Memory B cell (primary cell): ENCODE results near the gene SYT2.

ENCODE experiments used
- ATAC-seq: fragments of 150-1000 bp; cut with Tn5 transposase; 2 replicates; pipeline ENCODE4 v1.10.0; 2021; ENCODE audit warnings: low read depth, mild to moderate bottlenecking, moderate library complexity
- DNase-seq, 2 donors: peaks; one replicate each; pipeline ENCODE4 v3.0.0; 2022; ENCODE audit warnings: low spot score in 2 of 2
- H3K27ac Mint-ChIP-seq: one replicate; pipeline ENCODE4 v1.8.0; 2022; ENCODE audit warnings: mild to moderate bottlenecking, moderate library complexity, mixed read lengths
- H3K27me3 Mint-ChIP-seq: one replicate; pipeline ENCODE4 v1.8.0; 2022; ENCODE audit warnings: mixed read lengths
- H3K36me3 Mint-ChIP-seq: one replicate; pipeline ENCODE4 v1.8.0; 2022; ENCODE audit warnings: mild to moderate bottlenecking, mixed read lengths
- H3K4me1 Mint-ChIP-seq: one replicate; pipeline ENCODE4 v1.8.0; 2022; ENCODE audit warnings: mixed read lengths
- H3K4me3 Mint-ChIP-seq: one replicate; pipeline ENCODE4 v1.8.0; 2022; ENCODE audit warnings: mild to moderate bottlenecking, moderate library complexity, mixed read lengths
- H3K9me3 Mint-ChIP-seq: one replicate; pipeline ENCODE4 v1.8.0; 2022; ENCODE audit warnings: mixed read lengths

SYT2 gene

DNA sequence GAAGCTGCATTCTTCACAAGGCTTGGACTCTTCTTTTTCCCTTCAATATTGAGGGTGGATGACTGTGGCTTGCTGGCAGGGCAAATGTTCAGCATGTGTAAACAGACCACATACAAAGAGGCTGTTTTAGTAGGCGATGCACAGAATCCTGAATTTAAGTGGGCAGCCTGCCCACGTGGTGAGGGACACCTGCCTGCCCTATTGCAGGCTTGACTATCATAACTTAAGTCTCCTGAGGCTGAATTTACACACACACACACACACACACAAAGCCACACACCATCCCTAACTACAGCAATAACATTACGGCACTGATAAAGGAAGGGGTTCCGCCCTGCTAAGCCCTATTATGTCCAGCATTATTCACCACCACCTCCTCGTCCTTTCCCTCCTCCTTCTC is 15.9 kb downstream of the SYT2 start:
- peaks cover 2% of the 10 kb centered on the region for H3K36me3 Mint-ChIP-seq
- H3K4me1 Mint-ChIP-seq: no peaks in the 10 kb centered on the region
- DNase-seq (no peak), ATAC-seq (no peak)
- H3K27me3 Mint-ChIP-seq: peaks cover 44% of the 10 kb centered on the region
- no peak overlapping the region for H3K27ac Mint-ChIP-seq
- H3K4me3 Mint-ChIP-seq: no peak overlapping the region
- H3K9me3 Mint-ChIP-seq: peaks cover 2% of the 10 kb centered on the region

DNA sequence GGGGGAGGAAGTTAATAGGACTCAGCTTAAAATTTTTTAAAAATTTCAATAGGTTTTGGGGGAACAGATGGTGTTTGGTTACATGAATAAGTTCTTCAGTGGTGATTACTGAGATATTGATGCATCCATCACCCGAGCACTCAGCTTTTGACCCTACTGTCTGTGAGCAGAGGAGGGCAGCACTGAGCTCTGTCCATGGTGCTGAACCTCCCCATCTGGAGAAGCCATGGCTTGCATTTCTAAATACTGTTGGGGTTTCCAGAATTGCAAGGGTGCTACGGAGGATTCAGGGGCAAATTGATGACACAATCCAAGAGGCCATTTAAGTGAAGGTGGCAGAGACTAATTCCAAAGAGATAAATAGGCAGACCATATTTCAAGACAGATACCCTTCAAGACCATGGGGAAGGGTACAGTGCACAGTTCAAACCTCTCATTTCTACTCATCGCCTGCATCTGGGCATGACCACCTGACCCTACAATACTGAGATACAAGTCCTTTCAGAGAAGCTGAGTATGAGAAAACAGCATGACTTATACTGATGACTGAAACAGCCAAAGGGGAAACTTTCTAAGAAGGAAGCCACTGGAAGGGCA is 17.2 kb downstream of the SYT2 start:
- peak; percentile 59 to 63 for DNase-seq
- peaks cover 2% of the 10 kb centered on the region for H3K9me3 Mint-ChIP-seq
- peak overlapping the region; percentile 41 for H3K27ac Mint-ChIP-seq
- no peak overlapping the region for H3K4me3 Mint-ChIP-seq
- peak; percentile 78 for ATAC-seq
- H3K4me1 Mint-ChIP-seq: no peaks in the 10 kb centered on the region
- H3K36me3 Mint-ChIP-seq: peaks cover 2% of the 10 kb centered on the region
- peaks cover 49% of the 10 kb centered on the region for H3K27me3 Mint-ChIP-seq

DNA sequence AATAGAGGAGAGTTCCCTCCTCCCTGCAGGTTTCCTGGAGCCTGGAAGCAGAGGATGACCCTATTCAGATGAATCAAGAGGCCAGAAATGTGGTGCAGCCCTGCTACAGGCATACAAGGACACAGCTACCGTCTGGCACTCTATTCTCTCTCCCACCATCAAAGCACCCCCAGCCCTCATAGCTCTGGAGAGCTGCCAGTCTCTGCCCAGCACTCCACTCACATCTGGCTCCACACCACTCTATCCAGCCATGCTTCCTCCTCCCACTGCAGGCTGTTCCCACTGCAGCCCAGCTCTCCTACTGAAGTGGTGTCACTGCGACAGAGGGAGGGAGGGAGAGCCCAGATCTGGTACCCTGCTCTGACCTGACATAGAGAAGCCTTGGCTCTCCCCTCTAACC is 18.4 kb downstream of the SYT2 start:
- Mint-ChIP-seq H3K4me1 (no peaks in the 10 kb centered on the region), H3K4me3 (no peak overlapping the region), H3K9me3 (peaks cover 2% of the 10 kb centered on the region), H3K27me3 (peaks cover 52% of the 10 kb centered on the region), H3K36me3 (peaks cover 2% of the 10 kb centered on the region), H3K27ac (no peak overlapping the region)
- no peak for DNase-seq
- no peak for ATAC-seq

DNA sequence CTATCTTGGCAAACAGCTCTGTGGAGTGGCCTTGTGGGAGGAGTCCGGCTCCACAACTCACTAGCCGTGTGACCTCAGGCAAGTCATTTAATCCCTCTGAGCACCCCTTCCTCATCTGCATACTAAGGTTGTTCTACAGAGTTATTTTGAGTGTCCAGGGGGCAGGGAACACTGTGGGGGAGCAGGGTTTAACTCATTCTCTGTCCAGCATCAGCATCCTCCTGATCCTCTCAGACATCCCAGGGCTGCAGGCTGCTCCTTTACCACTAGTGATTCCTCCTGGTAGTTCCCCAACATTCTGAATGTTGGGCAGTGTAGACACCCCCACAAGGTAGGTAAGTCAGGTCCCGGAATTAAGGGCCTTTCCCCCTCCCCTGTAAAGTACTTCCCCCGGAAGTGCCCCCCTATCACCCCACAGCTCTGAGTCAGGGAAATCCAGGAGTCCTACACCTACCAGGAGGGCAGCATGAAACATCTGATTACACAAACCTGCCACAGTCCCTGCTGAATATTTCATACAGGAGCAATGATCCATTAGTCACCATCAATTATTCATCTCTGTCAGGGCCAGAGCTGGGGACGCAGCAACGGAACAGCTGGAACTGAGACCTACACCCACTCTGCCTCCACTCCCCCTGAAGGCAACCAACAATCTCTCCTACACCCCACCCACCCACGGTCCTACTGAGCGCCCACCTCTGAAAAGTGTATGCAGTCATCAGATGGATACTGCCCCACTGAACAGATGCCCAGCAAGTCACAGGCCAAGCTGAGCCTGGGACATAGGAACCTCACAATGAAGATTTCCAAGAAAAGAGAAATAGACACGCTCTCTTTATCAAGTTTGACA is 20.5 kb downstream of the SYT2 start:
- Mint-ChIP-seq H3K9me3 (peaks cover 2% of the 10 kb centered on the region), H3K36me3 (peaks cover 2% of the 10 kb centered on the region), H3K4me1 (no peaks in the 10 kb centered on the region), H3K27me3 (peaks cover 40% of the 10 kb centered on the region), H3K4me3 (no peak overlapping the region), H3K27ac (no peak overlapping the region)
- DNase-seq (no peak), ATAC-seq (no peak)

DNA sequence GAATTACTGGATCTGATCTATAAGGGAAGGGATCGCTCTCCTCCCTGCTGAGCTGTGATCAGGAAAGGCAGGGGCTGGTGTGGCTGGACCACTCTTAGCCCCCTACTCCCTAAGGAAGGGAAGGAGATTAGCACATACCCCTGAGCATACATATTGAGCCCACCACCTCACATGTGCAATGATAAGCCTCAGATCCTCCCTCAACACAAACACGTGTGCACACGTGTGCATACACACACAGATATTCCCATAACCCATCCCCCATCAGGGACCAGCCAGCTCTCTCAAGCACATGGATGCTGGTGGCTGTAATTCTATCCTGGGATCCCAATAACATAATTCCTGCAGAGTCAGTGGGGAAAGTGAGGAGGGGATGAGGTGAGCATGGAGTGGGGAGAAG is 21.2 kb downstream of the SYT2 start:
- Mint-ChIP-seq H3K9me3 (peaks cover 2% of the 10 kb centered on the region), H3K4me3 (no peak overlapping the region), H3K27me3 (peaks cover 39% of the 10 kb centered on the region), H3K27ac (no peak overlapping the region), H3K4me1 (no peaks in the 10 kb centered on the region), H3K36me3 (peaks cover 2% of the 10 kb centered on the region)
- ATAC-seq: no peak
- DNase-seq: no peak

DNA sequence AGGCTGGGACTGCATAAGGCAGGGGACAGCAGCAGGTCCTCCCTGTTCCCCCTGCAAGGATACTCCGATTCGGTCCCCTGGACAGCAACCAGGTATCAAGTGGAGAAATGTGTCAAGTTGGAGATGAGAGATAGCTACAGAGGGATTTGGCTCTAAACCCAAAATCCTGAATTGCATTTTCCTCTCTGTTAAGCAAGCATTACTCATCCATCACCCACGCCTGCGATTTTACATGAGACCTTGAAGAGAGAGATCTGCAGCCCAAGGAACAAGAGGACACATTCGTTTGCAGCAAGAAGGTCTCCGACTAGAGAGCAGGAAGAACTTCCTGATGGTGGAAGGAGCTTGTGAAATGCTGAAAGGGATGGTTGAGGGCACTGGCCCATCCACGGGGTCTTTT is 21.9 kb downstream of the SYT2 start:
- peaks cover 2% of the 10 kb centered on the region for H3K9me3 Mint-ChIP-seq
- DNase-seq: no peak
- ATAC-seq: no peak
- no peak overlapping the region for H3K4me3 Mint-ChIP-seq
- peaks cover 40% of the 10 kb centered on the region for H3K27me3 Mint-ChIP-seq
- H3K27ac Mint-ChIP-seq: no peak overlapping the region
- peaks cover 2% of the 10 kb centered on the region for H3K36me3 Mint-ChIP-seq
- no peaks in the 10 kb centered on the region for H3K4me1 Mint-ChIP-seq

DNA sequence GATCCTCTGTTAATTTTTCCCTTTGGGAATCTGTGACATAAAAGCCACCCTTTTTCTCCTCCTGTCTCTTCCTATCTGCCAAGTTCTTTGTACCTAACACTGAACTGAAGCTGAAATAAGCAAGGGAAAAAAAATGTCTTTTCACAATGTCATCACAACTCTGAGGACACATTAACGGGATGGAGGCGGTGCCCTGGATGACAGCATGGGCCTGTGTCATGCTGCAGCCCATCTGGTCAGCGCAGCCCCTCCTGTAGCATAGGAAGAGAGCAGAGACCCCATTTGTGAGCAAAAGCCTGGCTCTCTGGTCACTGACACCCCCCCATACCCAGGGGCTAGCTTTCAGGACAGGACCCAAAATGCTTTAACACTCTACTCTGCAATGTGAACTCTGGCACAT is 22.5 kb downstream of the SYT2 start:
- H3K27me3 Mint-ChIP-seq: peaks cover 39% of the 10 kb centered on the region
- no peak overlapping the region for H3K27ac Mint-ChIP-seq
- DNase-seq: no peak

DNA sequence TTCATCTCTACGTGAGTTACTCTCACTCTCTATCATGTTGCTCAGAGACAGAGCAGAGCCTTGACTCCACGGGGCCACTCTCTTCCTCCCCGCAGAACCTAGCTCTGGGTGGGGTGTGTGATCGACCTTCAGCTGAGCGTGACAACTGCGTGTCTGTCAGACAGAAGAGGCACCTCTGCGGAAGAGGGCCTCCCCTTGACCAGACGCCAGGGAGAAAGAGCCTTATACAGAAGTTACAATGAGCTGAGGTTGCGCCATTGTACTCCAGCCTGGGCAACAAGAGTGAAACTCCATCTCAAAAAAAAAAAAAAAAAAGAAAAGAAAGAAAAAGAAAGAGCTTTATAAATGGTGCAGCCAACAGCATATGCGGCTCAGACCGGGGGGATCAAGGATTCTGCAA is 22.9 kb downstream of the SYT2 start:
- H3K27me3 Mint-ChIP-seq: peaks cover 42% of the 10 kb centered on the region
- no peak for ATAC-seq
- no peaks in the 10 kb centered on the region for H3K36me3 Mint-ChIP-seq
- no peak for DNase-seq
- H3K4me1 Mint-ChIP-seq: no peaks in the 10 kb centered on the region
- no peak overlapping the region for H3K4me3 Mint-ChIP-seq
- H3K27ac Mint-ChIP-seq: no peak overlapping the region
- no peaks in the 10 kb centered on the region for H3K9me3 Mint-ChIP-seq

More for the DNA sequence above, 22.5 kb downstream of the SYT2 start:
- no peak overlapping the region for H3K4me3 Mint-ChIP-seq
- H3K9me3 Mint-ChIP-seq: no peaks in the 10 kb centered on the region
- ATAC-seq: no peak
- H3K36me3 Mint-ChIP-seq: no peaks in the 10 kb centered on the region
- no peaks in the 10 kb centered on the region for H3K4me1 Mint-ChIP-seq

DNA sequence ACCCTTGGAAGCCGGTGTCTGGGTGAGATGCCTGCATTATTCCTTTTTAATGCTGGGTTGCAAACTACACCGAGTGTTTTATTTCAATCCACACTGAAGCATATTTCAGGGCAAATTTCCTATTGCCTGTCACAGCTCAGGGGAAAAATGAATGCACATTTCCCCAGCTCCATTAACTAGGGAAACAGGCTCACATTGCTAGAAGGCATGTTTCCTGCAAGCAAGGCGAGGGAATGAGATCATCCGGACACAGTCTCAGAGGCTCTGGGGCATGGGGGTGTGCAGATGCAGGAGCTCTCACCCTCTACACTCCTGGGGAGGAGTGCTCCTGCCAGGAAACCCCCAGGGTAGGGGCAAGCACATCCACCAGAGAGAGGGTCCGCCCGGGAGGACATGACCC is 24.6 kb downstream of the SYT2 start:
- no peaks in the 10 kb centered on the region for H3K4me1 Mint-ChIP-seq
- no peaks in the 10 kb centered on the region for H3K36me3 Mint-ChIP-seq
- ATAC-seq (no peak), DNase-seq (no peak)
- no peaks in the 10 kb centered on the region for H3K9me3 Mint-ChIP-seq
- peaks cover 39% of the 10 kb centered on the region for H3K27me3 Mint-ChIP-seq
- no peak overlapping the region for H3K4me3 Mint-ChIP-seq
- no peak overlapping the region for H3K27ac Mint-ChIP-seq

DNA sequence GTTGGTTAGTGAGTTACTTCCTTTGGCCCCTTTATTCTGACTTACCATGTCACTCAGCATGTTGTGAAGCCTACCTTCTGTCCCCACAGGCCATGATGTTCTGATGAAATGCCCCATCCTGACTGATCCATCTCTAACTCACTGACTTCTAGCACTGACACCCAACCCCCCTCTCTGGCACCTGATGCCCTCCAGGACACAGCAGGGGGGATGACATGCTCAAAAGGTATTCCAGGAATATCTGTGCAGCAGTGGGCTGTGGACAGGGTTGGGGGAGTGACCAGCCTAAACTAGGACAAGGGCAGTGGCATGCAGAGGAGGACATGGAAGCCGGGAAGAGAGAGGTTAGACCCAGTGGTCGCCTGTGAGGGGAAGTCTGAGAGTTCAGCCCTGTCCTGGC is 25.5 kb downstream of the SYT2 start:
- Mint-ChIP-seq H3K36me3 (peaks cover 1% of the 10 kb centered on the region), H3K27me3 (peaks cover 36% of the 10 kb centered on the region)

DNA sequence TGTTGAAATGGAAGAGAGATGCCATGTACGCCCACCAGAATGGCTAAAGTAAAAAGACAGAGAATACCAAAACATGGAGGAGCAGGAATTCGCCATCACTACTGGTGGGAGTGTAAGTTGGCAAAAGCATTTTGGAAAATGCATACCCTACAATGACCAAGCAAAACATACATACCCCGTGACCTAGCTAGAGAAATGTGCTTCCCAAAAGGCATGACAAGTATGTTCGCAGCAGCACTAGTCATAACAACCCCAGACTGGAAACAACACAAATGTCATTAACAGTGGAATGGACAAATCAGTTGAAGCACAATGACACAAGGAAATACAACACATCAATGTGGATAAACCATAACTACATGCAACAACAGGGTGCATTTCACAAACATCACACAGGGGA is 27.2 kb downstream of the SYT2 start:
- Mint-ChIP-seq H3K27ac (no peak overlapping the region), H3K27me3 (peaks cover 39% of the 10 kb centered on the region), H3K36me3 (peaks cover 8% of the 10 kb centered on the region), H3K4me1 (no peaks in the 10 kb centered on the region), H3K4me3 (no peak overlapping the region), H3K9me3 (peaks cover 4% of the 10 kb centered on the region)
- DNase-seq (no peak), ATAC-seq (no peak)

More for the DNA sequence above, 25.5 kb downstream of the SYT2 start:
- H3K9me3 Mint-ChIP-seq: no peaks in the 10 kb centered on the region
- no peaks in the 10 kb centered on the region for H3K4me1 Mint-ChIP-seq
- no peak overlapping the region for H3K4me3 Mint-ChIP-seq
- ATAC-seq (no peak), DNase-seq (no peak)
- H3K27ac Mint-ChIP-seq: no peak overlapping the region

DNA sequence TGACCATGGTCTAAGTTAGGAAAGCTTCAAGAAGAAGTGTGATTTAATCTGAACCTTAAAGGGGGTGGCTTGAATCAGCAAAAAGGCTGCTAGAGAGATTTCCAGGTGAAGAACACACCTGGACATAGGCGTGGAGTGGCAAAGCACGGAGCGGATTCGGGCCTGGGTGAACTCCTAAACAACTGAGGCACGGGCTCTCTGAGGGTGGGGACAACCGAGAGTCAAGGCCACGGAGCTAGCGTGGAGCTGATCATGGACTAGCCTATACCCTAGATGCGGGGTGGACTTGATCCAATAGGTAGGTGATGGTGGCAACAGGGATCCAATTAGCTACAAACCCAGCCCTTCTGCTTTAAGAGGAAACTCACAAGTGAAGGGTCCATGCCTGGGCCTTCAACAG is 27.8 kb downstream of the SYT2 start:
- no peak overlapping the region for H3K4me3 Mint-ChIP-seq
- no peak overlapping the region for H3K27ac Mint-ChIP-seq
- peaks cover 38% of the 10 kb centered on the region for H3K27me3 Mint-ChIP-seq
- H3K36me3 Mint-ChIP-seq: peaks cover 8% of the 10 kb centered on the region
- DNase-seq (no peak), ATAC-seq (no peak)
- no peaks in the 10 kb centered on the region for H3K4me1 Mint-ChIP-seq
- H3K9me3 Mint-ChIP-seq: peaks cover 4% of the 10 kb centered on the region

DNA sequence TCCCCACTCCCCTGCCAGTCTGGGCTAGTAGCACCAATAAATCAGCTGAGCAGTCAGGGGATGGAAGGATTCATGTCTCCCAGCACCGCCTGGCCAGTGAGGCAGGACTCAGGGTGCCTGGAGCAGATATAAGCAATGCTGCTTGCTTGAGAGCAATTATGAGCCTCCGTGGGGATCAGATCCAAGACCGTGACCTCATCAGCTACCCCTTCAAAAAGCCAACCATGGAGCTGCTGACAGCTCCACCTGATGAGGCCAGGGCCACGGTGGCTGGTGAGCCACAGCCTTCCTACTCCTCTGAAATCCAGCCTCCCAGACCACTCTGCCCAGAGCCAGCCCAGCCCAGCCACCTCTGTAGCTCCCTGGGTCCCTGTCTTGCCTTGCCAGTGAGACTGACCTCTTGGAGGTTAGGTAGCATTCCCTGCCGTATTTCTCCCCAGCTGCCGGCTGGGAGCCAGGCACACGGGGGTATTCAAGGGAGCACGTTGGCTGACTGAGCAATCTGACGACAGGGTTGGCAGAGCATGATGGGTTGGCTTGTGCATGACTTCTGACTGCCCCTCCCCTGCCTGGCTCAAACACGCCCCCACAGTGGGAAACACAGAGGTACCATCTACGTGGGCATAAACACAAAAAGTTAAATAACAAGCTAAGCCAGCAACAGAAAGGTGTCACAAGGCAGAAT is 28.4 kb downstream of the SYT2 start:
- Mint-ChIP-seq H3K4me3 (no peak overlapping the region), H3K36me3 (peaks cover 8% of the 10 kb centered on the region), H3K4me1 (no peaks in the 10 kb centered on the region), H3K27me3 (peaks cover 35% of the 10 kb centered on the region), H3K9me3 (peaks cover 7% of the 10 kb centered on the region), H3K27ac (no peak overlapping the region)
- DNase-seq (no peak), ATAC-seq (no peak)

DNA sequence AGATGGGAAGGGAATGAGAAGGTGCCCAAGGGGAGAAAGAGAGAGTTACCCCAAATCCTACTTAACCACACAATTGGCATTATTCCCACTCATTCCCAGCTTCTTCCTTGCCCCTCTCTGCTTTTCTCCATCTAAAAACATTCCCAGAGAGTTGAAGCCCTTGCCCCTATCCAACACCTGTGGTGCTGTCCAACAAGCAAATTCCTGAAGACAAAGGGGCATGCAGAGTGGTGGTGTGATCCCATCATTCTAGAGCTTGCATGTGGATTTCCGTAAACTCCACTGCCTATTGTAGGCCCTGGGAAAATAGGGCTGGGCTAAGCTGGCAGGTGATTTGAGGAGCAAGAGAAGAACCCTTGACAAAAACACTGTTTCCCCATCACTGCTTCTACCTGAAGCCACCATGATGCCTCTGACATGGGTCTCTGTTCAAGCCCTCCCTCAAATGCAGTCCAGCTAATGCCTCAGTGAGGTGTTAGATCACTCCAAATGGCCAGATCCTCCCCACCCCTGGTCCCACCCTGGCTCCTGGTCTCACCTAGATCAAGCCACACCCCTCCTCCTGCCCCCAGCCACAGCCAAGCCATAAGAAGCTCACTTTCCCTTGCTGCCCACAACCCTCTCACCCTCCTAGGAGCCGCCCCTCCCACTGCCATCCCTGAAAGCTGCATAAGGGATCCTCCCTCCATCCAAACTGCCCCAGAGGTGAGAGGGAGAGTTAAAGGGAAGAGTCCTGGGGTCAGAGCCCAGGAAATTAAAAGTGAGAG is 29.5 kb downstream of the SYT2 start:
- ATAC-seq (no peak), DNase-seq (no peak)
- Mint-ChIP-seq H3K27me3 (peaks cover 34% of the 10 kb centered on the region), H3K9me3 (peaks cover 7% of the 10 kb centered on the region), H3K27ac (no peak overlapping the region), H3K4me3 (no peak overlapping the region), H3K36me3 (peaks cover 8% of the 10 kb centered on the region), H3K4me1 (no peaks in the 10 kb centered on the region)
